KMS-11 (cell line): ENCODE data around the gene RMI1.
A peak's percentile ranks its signal among the peaks of the same experiment; 100 is the strongest.

Experiments
- H2AFZ ChIP-seq: fragments of 200-600 bp; sonication (generic); 2 replicates; pipeline ENCODE4 v1.6.1; 2016; ENCODE audit warnings: antibody characterized with exemption, mixed run types, low read depth
- H3K27ac ChIP-seq: fragments of 200-600 bp; sonication (generic); 2 replicates; pipeline ENCODE4 v1.6.1; 2016; ENCODE audit warnings: mild to moderate bottlenecking, mixed run types
- H3K27me3 ChIP-seq: fragments of 200-600 bp; sonication (generic); 2 replicates; pipeline ENCODE4 v1.6.1; 2017; ENCODE audit warnings: mild to moderate bottlenecking, low read depth, mixed run types, moderate library complexity; ENCODE audit not compliant: insufficient read depth
- H3K36me3 ChIP-seq: fragments of 200-600 bp; sonication (generic); 2 replicates; pipeline ENCODE4 v1.6.1; 2017; ENCODE audit warnings: mild to moderate bottlenecking, mixed run types; ENCODE audit not compliant: insufficient read depth
- H3K4me1 ChIP-seq: fragments of 200-600 bp; sonication (generic); 2 replicates; pipeline ENCODE4 v1.6.1; 2016; ENCODE audit warnings: mild to moderate bottlenecking, low read depth, mixed run types; ENCODE audit not compliant: poor library complexity, severe bottlenecking
- H3K4me2 ChIP-seq: fragments of 200-600 bp; sonication (generic); 2 replicates; pipeline ENCODE4 v1.7.0; 2016; ENCODE audit warnings: mild to moderate bottlenecking, mixed run types
- H3K4me3 ChIP-seq: fragments of 200-600 bp; sonication (generic); IDR thresholded peaks from 2 replicates; pipeline ENCODE4 v1.6.1; 2017; ENCODE audit warnings: low read depth, low read length, mixed read lengths; ENCODE audit not compliant: insufficient read depth
- H3K79me2 ChIP-seq: fragments of 200-600 bp; sonication (generic); 2 replicates; pipeline ENCODE4 v1.6.1; 2016; ENCODE audit warnings: low read depth, mixed run types; ENCODE audit not compliant: insufficient read depth
- H3K9ac ChIP-seq: fragments of 200-600 bp; sonication (generic); 2 replicates; pipeline ENCODE4 v1.6.1; 2016; ENCODE audit warnings: mild to moderate bottlenecking, mixed run types
- H4K20me1 ChIP-seq: fragments of 200-600 bp; sonication (generic); 2 replicates; pipeline ENCODE4 v1.6.1; 2016; ENCODE audit warnings: mild to moderate bottlenecking, mixed run types; ENCODE audit not compliant: insufficient read depth
- CTCF ChIP-seq: fragments of 200-600 bp; sonication (generic); conservative IDR thresholded peaks from 2 replicates; pipeline ENCODE4 v1.6.1; 2017; ENCODE audit warnings: low read depth, mild to moderate bottlenecking, antibody characterized with exemption, low read length, moderate library complexity, mixed read lengths

Gene RMI1

GRCh38 chr9:83962165-83962564, 18.4 kb upstream of the RMI1 start:
- H4K20me1 ChIP-seq, result no peaks in the 10 kb centered on the region
- no peak overlapping the region for H3K4me3 ChIP-seq
- H3K9ac ChIP-seq, result no peak overlapping the region
- H3K4me1 ChIP-seq, result no peaks in the 10 kb centered on the region
- H3K4me2 ChIP-seq, result no peak overlapping the region
- no peaks in the 10 kb centered on the region for H3K36me3 ChIP-seq
- H3K27me3 ChIP-seq, result no peaks in the 10 kb centered on the region
- H3K79me2 ChIP-seq, result no peaks in the 10 kb centered on the region; the same call in 1 of the 2 replicates
- H3K27ac ChIP-seq, result no peak overlapping the region
- no peak for TF ChIP-seq CTCF
- H2AFZ ChIP-seq, result no peak overlapping the region

- Histone ChIP-seq H3K27me3 (no peaks in the 10 kb centered on the region), H3K27ac (peak overlapping the region; percentile 25; the same call in 1 of the 2 replicates), H3K36me3 (peaks cover 9% of the 10 kb centered on the region; the same call in 1 of the 2 replicates), H3K9ac (no peak overlapping the region), H3K4me3 (no peak overlapping the region), H2AFZ (no peak overlapping the region), H3K4me2 (no peak overlapping the region), H3K79me2 (no peaks in the 10 kb centered on the region; the same call in 1 of the 2 replicates), H3K4me1 (peaks cover 6% of the 10 kb centered on the region), H4K20me1 (no peaks in the 10 kb centered on the region)
- no peak for TF ChIP-seq CTCF
These were observed 15.6 kb upstream of the RMI1 start for GRCh38 chr9:83964973-83965349.

- H3K4me2 ChIP-seq, result no peak overlapping the region
- no peak for TF ChIP-seq CTCF
- no peak overlapping the region for H2AFZ ChIP-seq
- H3K4me1 ChIP-seq, result peaks cover 8% of the 10 kb centered on the region
- H3K4me3 ChIP-seq, result no peak overlapping the region
- H3K9ac ChIP-seq, result no peak overlapping the region
- no peaks in the 10 kb centered on the region; the same call in 1 of the 2 replicates for H4K20me1 ChIP-seq
- peaks cover 16% of the 10 kb centered on the region; the same call in 1 of the 2 replicates for H3K36me3 ChIP-seq
- H3K27me3 ChIP-seq, result no peaks in the 10 kb centered on the region
- peaks cover 4% of the 10 kb centered on the region; the same call in 1 of the 2 replicates for H3K79me2 ChIP-seq
- peak overlapping the region; percentile 25; the same call in 1 of the 2 replicates for H3K27ac ChIP-seq
These were observed 15.0 kb upstream of the RMI1 start for GRCh38 chr9:83965350-83966208.

GRCh38 chr9:83966209-83966582, 14.4 kb upstream of the RMI1 start:
- Histone ChIP-seq H4K20me1 (no peaks in the 10 kb centered on the region; the same call in 1 of the 2 replicates), H3K9ac (no peak overlapping the region), H3K4me1 (peaks cover 8% of the 10 kb centered on the region), H3K27ac (no peak overlapping the region), H3K36me3 (peaks cover 17% of the 10 kb centered on the region; the same call in 1 of the 2 replicates), H3K79me2 (peaks cover 10% of the 10 kb centered on the region; the same call in 1 of the 2 replicates), H3K4me2 (no peak overlapping the region), H3K27me3 (no peaks in the 10 kb centered on the region), H3K4me3 (no peak overlapping the region), H2AFZ (no peak overlapping the region)
- TF ChIP-seq CTCF, result no peak
